A673 (cell line): ENCODE data around the gene RNGTT.
A peak's percentile ranks its signal among the peaks of the same experiment; 100 is the strongest.

Experiments
- CTCF ChIP-seq: fragments of 300-800, 200-600 bp; sonication (generic); conservative IDR thresholded peaks from 2 replicates; pipeline ENCODE4 v1.5.1; 2017; ENCODE audit warnings: low read depth, mild to moderate bottlenecking, antibody characterized with exemption, low read length, moderate library complexity, mixed read lengths
- EZH2 ChIP-seq: fragments of 200-600 bp; sonication (generic); IDR thresholded peaks from 2 replicates; pipeline ENCODE4 v1.6.1; 2017; ENCODE audit warnings: borderline replicate concordance, low read depth, mild to moderate bottlenecking, mixed read lengths, antibody characterized with exemption, low read length; ENCODE audit not compliant: poor library complexity, severe bottlenecking

DNA sequence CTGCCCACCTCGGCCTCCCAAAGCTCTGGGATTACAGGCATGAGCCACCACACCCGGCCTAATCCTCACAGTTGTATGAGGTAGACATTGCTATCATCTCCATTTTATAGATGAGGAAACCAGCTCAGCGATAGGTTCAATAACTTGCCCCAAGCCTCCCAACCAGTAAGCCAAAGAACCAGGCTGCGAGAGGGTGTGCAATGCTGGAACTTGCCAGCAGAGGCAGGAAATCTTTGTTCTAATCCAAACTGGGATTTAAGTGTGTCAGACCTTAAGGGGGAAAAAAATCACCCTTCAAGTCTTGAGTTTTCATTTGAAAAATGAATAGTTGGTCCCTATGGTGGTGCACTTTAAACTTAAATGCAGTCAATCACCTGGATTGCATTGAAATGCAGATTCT, 20.1 kb upstream of the RNGTT start:
- TF ChIP-seq CTCF (peak; percentile 62), EZH2 (no peak)
